Left renal pelvis (tissue), 4 donors: ENCODE measurements around the gene FAM25A. TPM values are rescaled to one million over a fixed set of nuclear protein-coding genes. Genes with fewer than 3 reads are reported as not detected.
"Not testable (repeated sequence)": the region's sequence is repeated elsewhere in the genome, so short reads cannot be mapped to it uniquely, and the experiment has no call there.

ENCODE experiments used
- DNase-seq, 4 donors: peaks; one replicate each; pipeline ENCODE4 v3.0.0-alpha.2; 2013; ENCODE audit warnings: low read depth in 4 of 4, low spot score in 3 of 4
- polyA plus RNA-seq, 4 donors: library from polyadenylated mRNA; unstranded; fragments of 120-200 nt; gene quantifications; one replicate each; pipeline ENCODE4 v1.2.1, GENCODE V29; 2013; ENCODE audit not compliant: insufficient read length in 4 of 4

The FAM25A gene
- polyA plus RNA-seq, 4 donors, result not detected

- not testable (repeated sequence) for DNase-seq
Observed at GRCh38 chr10:87009134-87009696, 10.9 kb upstream of the FAM25A start.

GRCh38 chr10:87013528-87013927, 6.6 kb upstream of the FAM25A start:
- DNase-seq, result not testable (repeated sequence)

- not testable (repeated sequence) for DNase-seq
Observed at GRCh38 chr10:87014986-87015716, 4.9 kb upstream of the FAM25A start.

- not testable (repeated sequence) for DNase-seq
Observed at GRCh38 chr10:87018127-87018526, 2.0 kb upstream of the FAM25A start.

GRCh38 chr10:87019066-87019465, 1.0 kb upstream of the FAM25A start:
- not testable (repeated sequence) for DNase-seq

- not testable (repeated sequence) for DNase-seq
Observed at GRCh38 chr10:87019504-87019903, 590 bp upstream of the FAM25A start.

- DNase-seq, result not testable (repeated sequence)
Observed at GRCh38 chr10:87025285-87025958, 5.3 kb downstream of the FAM25A start.

- not testable (repeated sequence) for DNase-seq
Observed at GRCh38 chr10:87026747-87027508, 6.8 kb downstream of the FAM25A start.

GRCh38 chr10:87030419-87030818, 10.3 kb downstream of the FAM25A start:
- DNase-seq, result not testable (repeated sequence)

- no peak for DNase-seq
Observed at GRCh38 chr10:87030912-87031635, 11.0 kb downstream of the FAM25A start.

GRCh38 chr10:87036623-87037022, 16.5 kb downstream of the FAM25A start:
- DNase-seq, result no peak

- DNase-seq, result no peak
Observed at GRCh38 chr10:87038286-87038717, 18.2 kb downstream of the FAM25A start.

- no peak for DNase-seq
Observed at GRCh38 chr10:87038786-87039185, 18.7 kb downstream of the FAM25A start.

- not testable (repeated sequence) for DNase-seq
Observed at GRCh38 chr10:87043579-87043978, 23.5 kb downstream of the FAM25A start.

GRCh38 chr10:87045434-87045938, 25.4 kb downstream of the FAM25A start:
- no peak for DNase-seq

GRCh38 chr10:87053111-87053510, 33.0 kb downstream of the FAM25A start:
- DNase-seq, result no peak

GRCh38 chr10:87053577-87054181, 33.6 kb downstream of the FAM25A start:
- no peak for DNase-seq

GRCh38 chr10:87054373-87055295, 34.5 kb downstream of the FAM25A start:
- DNase-seq, result no peak

GRCh38 chr10:87058171-87058570, 38.1 kb downstream of the FAM25A start:
- DNase-seq, result no peak
